ENCODE measurements around the gene LDLRAD4.

The LDLRAD4 gene

GRCh38 chr18:13216092-13216582 lies 2.4 kb upstream of the LDLRAD4 start:
- peak; percentile 80 for TF ChIP-seq CTCF (IDR thresholded peaks at IDR 0.05)

- peak; percentile 17 for TF ChIP-seq CTCF (IDR thresholded peaks at IDR 0.05)
Measured at GRCh38 chr18:13216711-13217465, 1.7 kb upstream of the LDLRAD4 start.

DNA sequence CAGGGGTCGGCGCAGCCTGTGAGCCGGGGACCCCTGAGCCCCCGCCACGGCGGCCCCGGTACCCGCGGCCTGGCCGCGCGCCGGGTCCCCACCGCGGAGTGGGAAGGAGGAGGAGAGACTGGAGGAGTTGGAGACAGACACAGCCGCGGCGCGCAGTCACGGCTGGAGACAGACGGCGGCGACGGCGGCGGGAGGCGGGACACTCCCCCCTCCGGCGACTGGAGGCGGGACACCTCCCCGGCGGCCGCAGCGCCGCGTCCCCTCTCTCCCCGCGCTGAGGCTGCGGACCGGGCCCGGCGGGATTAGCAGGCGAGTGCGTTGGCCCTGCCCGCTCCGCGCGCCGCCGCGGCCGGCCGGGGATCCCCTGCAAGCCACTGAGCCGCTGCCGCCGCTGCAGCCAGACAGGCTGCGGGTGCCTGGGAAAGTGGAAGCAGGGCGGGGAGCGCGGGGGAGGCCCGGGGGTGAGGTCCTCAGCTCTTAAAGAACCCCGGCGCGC lies 1.0 kb upstream of the LDLRAD4 start:
- TF ChIP-seq CTCF (IDR thresholded peaks at IDR 0.05), result no peak; the same call in 1 of the 2 replicates

- TF ChIP-seq CTCF (IDR thresholded peaks at IDR 0.05), result no peak
Measured at GRCh38 chr18:13217971-13218367, 591 bp upstream of the LDLRAD4 start.

DNA sequence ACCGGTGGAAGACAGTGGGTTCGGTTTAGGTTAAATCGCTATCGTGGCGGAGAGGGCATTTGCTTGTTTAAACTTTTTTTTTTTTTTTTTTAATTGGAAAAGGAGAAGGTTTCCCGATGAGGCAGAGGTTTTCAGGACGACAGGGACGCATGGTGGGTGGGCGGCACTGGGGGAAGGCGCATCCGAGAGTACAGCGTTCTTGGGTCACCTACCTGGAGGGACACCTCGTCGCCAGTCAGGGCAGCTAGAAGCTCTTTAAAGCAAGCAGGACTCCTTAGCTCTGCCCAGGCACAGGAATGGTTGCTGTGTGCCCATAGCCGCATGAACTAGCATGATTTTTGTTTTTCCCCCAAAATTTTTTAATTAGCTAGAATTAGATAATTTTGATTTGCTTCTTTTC lies 437 bp downstream of the LDLRAD4 start:
- no peak for TF ChIP-seq CTCF (IDR thresholded peaks at IDR 0.05)

DNA sequence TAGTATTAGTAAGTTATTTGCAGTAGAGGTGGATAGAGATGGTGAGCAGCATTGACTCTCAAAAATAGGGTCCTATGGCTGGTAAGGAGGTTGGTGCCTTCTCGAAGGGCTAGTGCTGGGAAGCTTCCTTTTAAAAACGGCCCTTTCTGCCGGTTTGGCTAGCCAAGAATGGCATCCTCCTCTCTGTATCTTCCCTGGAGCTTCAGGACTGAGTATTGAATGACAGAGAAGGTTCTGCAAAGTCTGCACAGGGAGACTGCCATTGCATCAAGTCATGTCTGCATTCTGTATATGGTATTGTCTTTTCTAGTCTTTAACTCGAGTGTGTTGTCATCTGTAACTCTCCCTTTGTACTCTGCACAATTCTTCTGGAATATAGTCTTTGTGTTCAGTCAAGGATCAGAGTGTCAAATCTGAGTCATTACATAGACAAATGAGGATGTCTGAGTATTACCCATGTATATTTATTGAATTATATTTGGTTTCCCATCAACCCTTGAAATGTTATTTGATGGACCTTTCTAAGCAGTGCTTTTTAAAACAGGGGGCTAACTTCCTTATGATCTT lies 1.1 kb downstream of the LDLRAD4 start:
- no peak for TF ChIP-seq CTCF (IDR thresholded peaks at IDR 0.05)

GRCh38 chr18:13220361-13220991 lies 1.9 kb downstream of the LDLRAD4 start:
- TF ChIP-seq CTCF (IDR thresholded peaks at IDR 0.05), result no peak
